GM12892 (cell line): ENCODE measurements around the gene SYNE1.

Source experiments
- POLR2A ChIP-seq: IDR thresholded peaks from 2 replicates; pipeline ENCODE4 v1.6.1; 2011; ENCODE audit warnings: low read depth, low read length, control low read depth
- POLR2AphosphoS5 ChIP-seq: IDR thresholded peaks from 2 replicates; pipeline ENCODE4 v1.6.1; 2011; ENCODE audit warnings: low read depth, low read length, control low read depth

GRCh38 chr6:152329638-152330448 lies 307.3 kb downstream of the SYNE1 start:
- TF ChIP-seq POLR2A: no peak
- TF ChIP-seq POLR2AphosphoS5: no peak
